ENCODE data around the gene REXO4.
"Not testable (repeated sequence)": the region's sequence is repeated elsewhere in the genome, so short reads cannot be mapped to it uniquely, and the experiment has no call there.

REXO4 gene, protein sequence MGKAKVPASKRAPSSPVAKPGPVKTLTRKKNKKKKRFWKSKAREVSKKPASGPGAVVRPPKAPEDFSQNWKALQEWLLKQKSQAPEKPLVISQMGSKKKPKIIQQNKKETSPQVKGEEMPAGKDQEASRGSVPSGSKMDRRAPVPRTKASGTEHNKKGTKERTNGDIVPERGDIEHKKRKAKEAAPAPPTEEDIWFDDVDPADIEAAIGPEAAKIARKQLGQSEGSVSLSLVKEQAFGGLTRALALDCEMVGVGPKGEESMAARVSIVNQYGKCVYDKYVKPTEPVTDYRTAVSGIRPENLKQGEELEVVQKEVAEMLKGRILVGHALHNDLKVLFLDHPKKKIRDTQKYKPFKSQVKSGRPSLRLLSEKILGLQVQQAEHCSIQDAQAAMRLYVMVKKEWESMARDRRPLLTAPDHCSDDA

DNA sequence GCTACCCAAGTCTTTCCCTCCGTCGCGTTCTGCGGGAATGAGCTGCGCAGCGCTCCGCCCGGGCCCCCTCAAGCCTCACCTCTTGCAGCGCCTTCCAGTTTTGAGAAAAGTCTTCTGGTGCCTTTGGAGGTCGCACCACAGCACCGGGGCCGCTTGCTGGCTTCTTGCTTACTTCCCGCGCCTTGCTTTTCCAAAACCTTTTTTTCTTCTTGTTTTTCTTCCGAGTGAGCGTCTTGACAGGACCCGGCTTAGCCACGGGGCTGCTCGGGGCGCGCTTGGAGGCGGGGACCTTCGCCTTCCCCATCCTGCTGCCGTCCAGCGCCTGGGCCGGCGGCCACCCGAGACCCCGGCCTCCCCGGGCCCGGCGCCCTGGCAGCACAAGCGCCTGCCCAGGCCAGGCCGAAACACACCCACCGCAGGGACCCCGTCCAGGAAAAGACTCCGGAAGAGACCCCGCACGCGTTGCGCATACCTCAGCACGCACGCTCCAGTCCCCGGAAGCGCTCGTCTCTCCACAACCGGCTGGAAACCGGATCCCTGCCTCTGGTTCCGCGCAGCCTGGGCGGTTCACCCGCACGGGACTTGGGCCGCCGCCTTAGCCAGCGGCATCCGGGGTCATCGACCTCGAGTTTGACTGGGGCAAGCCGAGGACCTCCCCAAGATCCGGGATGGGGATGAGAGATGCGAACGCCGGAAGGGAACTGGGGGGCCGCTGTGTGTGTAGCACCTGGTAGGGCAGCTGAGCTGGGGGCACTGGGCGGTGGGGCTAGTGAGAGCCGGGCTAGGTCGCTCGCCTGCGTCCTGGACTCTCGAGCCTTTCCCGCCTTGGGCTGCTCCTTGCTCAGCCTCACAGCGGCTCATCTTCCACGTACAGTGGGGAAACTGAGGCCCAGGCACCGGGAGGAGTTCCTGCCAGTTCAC, at the start of gene REXO4:
TSS of gene REXO4 (minus strand) at position 470 of the 921 bp plus-strand sequence. CDS start at position 304, 166 bp downstream.
- DNase-seq: peak; percentile 86 to 89

DNA sequence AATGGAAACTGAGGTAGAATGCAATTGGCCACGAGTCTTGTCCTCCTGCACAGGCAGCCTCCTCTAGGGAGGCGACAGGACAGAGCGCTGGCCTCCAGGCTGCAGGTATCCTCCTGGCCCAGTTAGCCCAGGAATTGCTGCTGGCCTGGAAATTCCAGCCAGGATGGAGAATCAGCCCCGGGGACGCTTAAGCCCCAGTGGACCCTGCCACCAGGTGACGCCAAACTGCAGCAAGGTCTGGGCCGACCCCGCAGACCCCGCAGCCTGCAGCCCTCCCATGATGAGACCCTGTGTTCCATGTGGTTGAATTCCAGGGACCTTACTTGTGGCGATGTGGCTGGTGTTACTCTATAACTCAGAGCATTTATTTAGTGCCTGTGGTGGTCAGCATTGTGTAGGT, 49.3 kb upstream of the REXO4 start:
- DNase-seq: no peak

DNA sequence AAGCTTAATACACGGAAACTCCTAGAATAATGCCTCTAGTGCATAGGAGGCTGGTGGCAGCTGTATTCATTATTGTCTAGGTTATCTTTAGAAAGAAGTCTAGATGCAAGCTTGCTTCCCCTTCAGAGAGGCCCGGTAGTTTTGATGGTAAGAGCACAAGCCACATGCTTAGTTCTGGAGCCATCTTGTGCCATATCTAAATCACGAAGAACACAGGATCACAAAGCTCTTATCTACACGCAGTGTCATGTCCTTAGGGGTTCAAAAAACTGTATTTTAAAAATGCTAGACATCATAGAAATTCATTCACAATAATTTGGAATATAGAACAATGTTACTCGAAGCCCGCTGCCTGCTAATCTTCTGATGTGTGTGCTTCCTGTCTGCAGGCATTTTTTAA, 48.2 kb upstream of the REXO4 start:
- no peak for DNase-seq

DNA sequence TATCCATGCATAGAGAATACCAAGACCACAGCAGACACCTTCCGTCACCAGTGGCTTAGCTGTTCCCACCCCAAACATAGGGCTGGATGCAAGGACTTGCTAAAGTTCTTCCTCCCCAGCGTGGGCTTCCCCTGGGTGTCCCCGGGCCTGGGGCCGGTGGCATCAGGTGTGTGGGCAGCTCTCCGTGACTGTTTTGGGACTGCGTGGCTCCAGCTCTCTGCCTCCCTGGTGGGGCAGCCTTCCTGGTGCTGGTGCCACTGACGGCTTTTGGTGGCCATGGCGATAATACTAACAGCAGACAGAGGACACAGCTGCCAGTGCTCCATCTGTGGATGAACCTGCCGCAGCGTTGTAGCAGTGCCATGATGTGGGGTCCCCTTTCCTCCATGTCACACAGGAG, 46.8 kb upstream of the REXO4 start:
- DNase-seq: no peak

- DNase-seq: no peak
Measured at GRCh38 chr9:133463864-133464615, 46.2 kb upstream of the REXO4 start.

- DNase-seq: no peak
Measured at GRCh38 chr9:133463234-133463863, 45.5 kb upstream of the REXO4 start.

GRCh38 chr9:133461975-133462374, 44.2 kb upstream of the REXO4 start:
- peak in 1 of 2 experiments; percentile 31 for DNase-seq

- peak; percentile 60 to 77 for DNase-seq
Measured at GRCh38 chr9:133460405-133461175, 42.8 kb upstream of the REXO4 start.

DNA sequence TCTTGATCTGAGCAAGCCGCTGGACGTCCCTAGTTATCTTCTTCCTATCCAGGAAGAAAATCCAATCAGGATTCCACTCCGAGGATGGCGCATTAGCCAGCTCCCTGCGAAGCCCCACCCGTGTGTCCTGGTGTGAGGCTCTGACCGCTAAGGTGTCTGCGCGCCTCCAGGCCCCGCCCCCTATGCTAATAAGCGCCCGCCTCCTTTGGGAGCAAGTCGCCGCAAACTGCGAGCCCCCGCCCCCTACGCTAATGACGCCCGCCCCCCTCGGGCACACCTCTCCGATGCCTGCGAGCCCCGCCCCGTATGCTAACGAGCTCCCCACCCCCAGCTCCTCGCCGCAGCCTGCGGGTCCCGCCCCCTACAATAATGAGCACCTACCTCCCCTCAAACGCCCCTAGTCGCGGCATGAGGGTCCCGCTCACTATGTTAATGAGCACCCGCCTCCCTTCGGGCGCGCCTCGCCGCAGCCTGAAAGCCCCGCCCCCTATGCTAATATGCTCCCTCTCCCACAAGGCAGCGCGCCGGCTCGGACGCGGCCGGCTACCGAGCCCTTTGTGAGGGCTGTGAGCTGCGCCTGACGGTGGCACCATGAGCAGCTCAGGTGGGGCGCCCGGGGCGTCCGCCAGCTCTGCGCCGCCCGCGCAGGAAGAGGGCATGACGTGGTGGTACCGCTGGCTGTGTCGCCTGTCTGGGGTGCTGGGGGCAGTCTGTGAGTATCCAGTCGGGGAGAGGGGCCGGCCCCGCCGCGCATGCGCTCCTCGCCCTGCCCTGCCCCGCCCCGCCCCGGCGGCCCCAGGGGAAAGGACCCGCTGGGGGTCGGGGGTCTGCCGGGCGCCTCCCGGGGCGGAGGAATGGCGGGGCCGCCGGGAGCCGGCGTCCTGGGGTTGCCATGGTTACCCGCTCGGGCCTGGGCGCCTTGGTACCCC, 41.9 kb upstream of the REXO4 start, which contains the start of gene CACFD1:
TSS of gene CACFD1 (plus strand) at position 503 of the 929 bp plus-strand sequence. CDS start at position 592, 89 bp downstream.
- peak; percentile 94 to 99 for DNase-seq

- DNase-seq: peak; percentile 42 to 46
Measured at GRCh38 chr9:133458643-133459312, 41.0 kb upstream of the REXO4 start.

- DNase-seq: no peak
Measured at GRCh38 chr9:133457748-133458147, 39.9 kb upstream of the REXO4 start.

- no peak for DNase-seq
Measured at GRCh38 chr9:133457233-133457632, 39.4 kb upstream of the REXO4 start.

- DNase-seq: no peak
Measured at GRCh38 chr9:133456409-133456808, 38.6 kb upstream of the REXO4 start.

GRCh38 chr9:133455936-133456335, 38.1 kb upstream of the REXO4 start:
- DNase-seq: no peak

- no peak for DNase-seq
Measured at GRCh38 chr9:133454943-133455673, 37.3 kb upstream of the REXO4 start.

GRCh38 chr9:133454325-133454724, 36.5 kb upstream of the REXO4 start:
- DNase-seq: no peak

GRCh38 chr9:133453651-133454050, 35.8 kb upstream of the REXO4 start:
- DNase-seq: no peak

DNA sequence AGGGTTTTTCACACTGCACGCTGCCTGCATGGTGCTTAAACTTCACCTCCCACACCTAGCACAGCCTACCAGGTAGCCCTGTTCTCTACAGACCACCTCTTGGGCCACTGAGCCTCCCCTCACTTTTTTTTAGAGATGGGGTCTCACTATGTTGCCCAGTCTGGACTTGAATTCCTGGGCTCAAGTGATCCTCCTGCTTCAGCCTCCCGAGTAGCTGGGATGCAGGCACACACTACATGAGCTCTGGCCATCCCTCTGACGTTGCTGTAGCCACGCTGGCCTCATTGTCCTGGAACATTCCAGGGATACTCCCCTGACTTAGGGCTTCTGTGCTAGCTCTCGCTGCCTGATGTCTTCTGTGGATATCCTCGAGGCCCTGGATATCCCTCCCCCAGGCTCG, 34.8 kb upstream of the REXO4 start:
- no peak for DNase-seq

DNA sequence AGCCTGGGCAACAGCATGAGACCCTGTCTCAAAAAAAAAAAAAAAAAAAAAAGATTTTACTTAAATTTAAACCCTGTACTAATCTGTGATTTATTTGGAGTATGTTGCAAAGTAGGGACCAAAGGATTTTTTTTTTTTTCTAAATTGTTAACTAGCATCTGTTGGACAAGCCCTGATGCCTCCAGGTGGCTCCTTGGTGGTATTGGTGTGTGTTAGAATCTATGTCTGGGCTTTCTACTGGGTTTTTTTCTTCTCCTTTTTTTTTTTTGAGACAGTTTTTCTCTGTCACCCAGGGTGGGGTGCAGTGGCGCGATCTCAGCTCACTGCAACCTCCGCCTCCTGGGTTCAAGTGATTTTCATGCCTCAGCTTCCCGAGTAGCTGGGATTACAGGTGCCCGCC, 34.1 kb upstream of the REXO4 start:
- DNase-seq: not testable (repeated sequence)

Data from SHP77 (cell line).